Stimulated activated CD4-positive, alpha-beta T cell treated with anti-CD3 and anti-CD28 coated beads, TNF-alpha, amount 100 ng/mL, for 48 hours (primary cell): ENCODE measurements around the gene COL23A1.
A peak's percentile ranks its signal among the peaks of the same experiment; 100 is the strongest.
"Not testable (repeated sequence)": the region's sequence is repeated elsewhere in the genome, so short reads cannot be mapped to it uniquely, and the experiment has no call there.

Experiments
- DNase-seq, 3 donors: peaks; one replicate each; pipeline ENCODE4 v3.0.0-alpha.2; 2020; ENCODE audit warnings: low read depth in 3 of 3

COL23A1 gene

GRCh38 chr5:178302321-178302720, 287.9 kb downstream of the COL23A1 start:
- not testable (repeated sequence) for DNase-seq

- no peak for DNase-seq
These were observed 288.6 kb downstream of the COL23A1 start for GRCh38 chr5:178301641-178302040.

GRCh38 chr5:178298283-178298807, 291.8 kb downstream of the COL23A1 start:
- DNase-seq, result no peak

- DNase-seq, result no peak
These were observed 292.4 kb downstream of the COL23A1 start for GRCh38 chr5:178297751-178298150.

GRCh38 chr5:178296066-178296465, 294.1 kb downstream of the COL23A1 start:
- DNase-seq, result no peak

GRCh38 chr5:178295589-178295988, 294.6 kb downstream of the COL23A1 start:
- DNase-seq, result no peak

GRCh38 chr5:178293815-178294214, 296.4 kb downstream of the COL23A1 start:
- DNase-seq, result no peak

GRCh38 chr5:178293400-178293799, 296.8 kb downstream of the COL23A1 start:
- no peak for DNase-seq

- DNase-seq, result no peak
These were observed 297.4 kb downstream of the COL23A1 start for GRCh38 chr5:178292826-178293205.

GRCh38 chr5:178291969-178292825, 298.0 kb downstream of the COL23A1 start:
- DNase-seq, result no peak

GRCh38 chr5:178291161-178291561, 299.0 kb downstream of the COL23A1 start:
- no peak for DNase-seq

GRCh38 chr5:178290376-178290775, 299.8 kb downstream of the COL23A1 start:
- DNase-seq, result no peak

- DNase-seq, result no peak
These were observed 300.8 kb downstream of the COL23A1 start for GRCh38 chr5:178289438-178289837.

GRCh38 chr5:178288401-178289368, 301.5 kb downstream of the COL23A1 start:
- DNase-seq, result no peak

- no peak for DNase-seq
These were observed 302.4 kb downstream of the COL23A1 start for GRCh38 chr5:178287791-178288105.

GRCh38 chr5:178287091-178287790, 303.0 kb downstream of the COL23A1 start:
- DNase-seq, result no peak

GRCh38 chr5:178286226-178287090, 303.7 kb downstream of the COL23A1 start:
- DNase-seq, result no peak

GRCh38 chr5:178285399-178286225, 304.6 kb downstream of the COL23A1 start:
- DNase-seq, result no peak

- no peak for DNase-seq
These were observed 305.2 kb downstream of the COL23A1 start for GRCh38 chr5:178284996-178285395.

GRCh38 chr5:178284093-178284675, 306.0 kb downstream of the COL23A1 start:
- DNase-seq, result peak in 1 of 3 donors; percentile 20
